Stomach (tissue), 4 donors: ENCODE data around the gene BSG.

Experiments used
- POLR2AphosphoS5 ChIP-seq, 3 donors: sonication (generic); formaldehyde crosslinking; IDR thresholded peaks; one replicate each; pipeline ENCODE4 v1.6.1; 2016; ENCODE audit warnings: antibody characterized with exemption in 3 of 3
- TF ChIP-seq, protein P1 (sequence below), 7 experiments: fragments of 450-650 bp in 4 of 7; fragments of 200-600 bp in 3 of 7; sonication (generic) in 3 of 7; IDR thresholded peaks; one replicate each; pipeline ENCODE4 v1.5.1; 2016 to 2019; ENCODE audit warnings: antibody characterized with exemption in 7 of 7, control low read depth in 2 of 7, mild to moderate bottlenecking in 1 of 7

DNA sequence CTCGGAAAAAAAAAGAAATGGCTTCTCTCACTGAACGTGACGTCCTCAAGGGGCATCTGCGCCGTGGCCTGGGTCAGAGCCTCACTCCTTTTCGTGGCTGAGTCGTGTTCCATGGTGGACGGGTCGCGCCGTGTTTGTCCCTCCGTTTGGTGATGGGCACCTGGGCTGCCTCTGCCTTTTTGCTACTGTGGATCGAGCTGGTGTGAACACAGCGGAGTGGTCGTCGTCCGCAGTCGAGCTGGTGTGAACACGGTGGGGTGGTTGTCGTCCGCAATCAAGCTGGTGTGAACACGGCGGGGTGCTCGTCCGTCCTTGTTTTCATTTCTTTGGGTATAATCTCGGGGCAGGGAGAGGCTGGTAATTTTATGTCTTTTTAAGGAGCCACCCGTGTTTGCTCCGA lies 28.9 kb downstream of the BSG start:
- TF ChIP-seq, protein P1, sequence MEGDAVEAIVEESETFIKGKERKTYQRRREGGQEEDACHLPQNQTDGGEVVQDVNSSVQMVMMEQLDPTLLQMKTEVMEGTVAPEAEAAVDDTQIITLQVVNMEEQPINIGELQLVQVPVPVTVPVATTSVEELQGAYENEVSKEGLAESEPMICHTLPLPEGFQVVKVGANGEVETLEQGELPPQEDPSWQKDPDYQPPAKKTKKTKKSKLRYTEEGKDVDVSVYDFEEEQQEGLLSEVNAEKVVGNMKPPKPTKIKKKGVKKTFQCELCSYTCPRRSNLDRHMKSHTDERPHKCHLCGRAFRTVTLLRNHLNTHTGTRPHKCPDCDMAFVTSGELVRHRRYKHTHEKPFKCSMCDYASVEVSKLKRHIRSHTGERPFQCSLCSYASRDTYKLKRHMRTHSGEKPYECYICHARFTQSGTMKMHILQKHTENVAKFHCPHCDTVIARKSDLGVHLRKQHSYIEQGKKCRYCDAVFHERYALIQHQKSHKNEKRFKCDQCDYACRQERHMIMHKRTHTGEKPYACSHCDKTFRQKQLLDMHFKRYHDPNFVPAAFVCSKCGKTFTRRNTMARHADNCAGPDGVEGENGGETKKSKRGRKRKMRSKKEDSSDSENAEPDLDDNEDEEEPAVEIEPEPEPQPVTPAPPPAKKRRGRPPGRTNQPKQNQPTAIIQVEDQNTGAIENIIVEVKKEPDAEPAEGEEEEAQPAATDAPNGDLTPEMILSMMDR (IDR thresholded peaks at IDR 0.05) = no peak
- no peak for TF ChIP-seq POLR2AphosphoS5 (IDR thresholded peaks at IDR 0.05)
